Head of caudate nucleus (tissue), 42 donors: ENCODE results near the gene GSDME.
A peak's percentile ranks its signal among the peaks of the same experiment; 100 is the strongest.

Experiments used
- DNase-seq, 42 donors: peaks; one replicate each; pipeline versions ENCODE4 v3.0.0 to v3.0.0-alpha.2; 2020 to 2021; ENCODE audit warnings: mixed read lengths in 7 of 42
- intact Hi-C: fragments of 100-400 bp; cut with DNase I; formaldehyde crosslinking; loops from one replicate; pipeline ENCODE4 v1.15.0; 2022

Gene GSDME

DNA sequence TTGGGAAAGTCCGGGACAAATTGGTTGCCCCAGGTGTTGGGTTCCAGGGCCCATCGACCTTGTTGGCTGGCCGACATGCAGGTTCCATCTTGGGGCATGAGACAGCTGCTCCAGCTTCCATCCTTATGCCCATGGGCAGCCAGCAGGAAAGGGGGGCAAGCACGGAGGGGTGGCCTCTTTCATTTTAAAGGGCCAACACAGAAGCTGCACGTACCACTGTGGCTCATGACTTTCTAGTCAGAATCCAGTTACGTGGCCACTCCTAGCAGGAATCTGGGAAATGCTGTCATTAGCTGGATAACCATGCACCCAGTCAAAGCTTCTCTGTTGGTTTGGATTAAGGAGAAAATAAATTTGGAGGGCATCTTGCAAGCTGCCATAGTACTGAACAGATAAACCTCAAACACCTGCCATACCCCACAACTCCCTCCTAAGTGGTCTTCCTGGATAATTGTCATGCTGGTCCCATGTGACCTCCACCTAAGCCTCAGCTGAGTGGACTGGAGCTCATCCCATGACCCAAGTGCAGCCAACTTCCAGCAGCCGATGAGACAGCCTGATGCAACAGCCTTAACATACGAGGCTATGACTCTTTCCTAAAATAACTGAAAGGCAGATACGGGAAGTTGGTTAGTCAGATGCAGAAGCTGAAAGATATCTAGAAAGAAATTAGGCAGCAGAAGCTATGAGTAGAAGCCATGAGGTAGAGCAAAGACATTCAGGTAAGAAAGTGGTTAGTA, 21.4 kb upstream of the GSDME start:
- peak in 22 of 42 donors; percentile 15 to 67 (median 38) for DNase-seq
- intact Hi-C loops = no loop called here

DNA sequence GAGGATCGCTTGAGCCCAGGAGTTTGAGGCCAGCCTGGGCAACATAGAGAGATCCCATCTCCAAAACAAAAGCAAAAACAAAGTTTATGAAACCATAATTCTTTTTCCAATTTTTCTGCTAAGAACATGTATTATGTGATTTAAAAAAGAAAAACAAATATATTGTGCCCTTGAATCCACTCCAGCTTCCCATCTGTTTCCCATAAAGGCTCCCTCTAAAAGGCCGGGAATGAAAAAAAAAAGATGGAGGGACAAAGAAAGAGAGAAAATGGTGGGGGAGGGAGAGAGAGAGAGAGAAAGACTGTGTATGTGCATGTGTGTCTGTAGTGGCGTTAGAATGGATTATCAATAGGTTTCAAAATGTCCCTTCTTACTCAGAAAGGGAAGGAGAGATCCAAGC, 20.5 kb upstream of the GSDME start:
- no peak for DNase-seq
- intact Hi-C loops = no loop called here

DNA sequence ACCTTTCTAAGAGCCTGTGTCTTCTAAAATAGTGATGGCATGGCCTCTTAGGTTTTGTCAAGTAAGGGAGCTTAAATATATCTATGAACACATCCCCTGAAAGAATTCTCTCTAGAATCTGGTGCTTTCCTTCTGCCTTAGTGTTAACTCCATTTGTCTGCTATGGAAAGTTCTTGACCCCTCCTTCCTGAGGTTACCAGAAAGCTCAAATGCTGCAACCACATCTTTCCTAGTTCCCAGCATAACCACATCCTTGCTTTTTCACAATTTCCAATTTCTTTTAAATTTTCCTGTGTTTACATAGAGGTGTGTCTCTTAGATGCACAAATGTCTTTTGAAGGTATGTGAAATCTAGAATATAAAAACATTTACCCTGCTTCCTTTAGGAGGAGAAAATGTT, 16.4 kb upstream of the GSDME start:
- intact Hi-C loops = no loop called here

DNA sequence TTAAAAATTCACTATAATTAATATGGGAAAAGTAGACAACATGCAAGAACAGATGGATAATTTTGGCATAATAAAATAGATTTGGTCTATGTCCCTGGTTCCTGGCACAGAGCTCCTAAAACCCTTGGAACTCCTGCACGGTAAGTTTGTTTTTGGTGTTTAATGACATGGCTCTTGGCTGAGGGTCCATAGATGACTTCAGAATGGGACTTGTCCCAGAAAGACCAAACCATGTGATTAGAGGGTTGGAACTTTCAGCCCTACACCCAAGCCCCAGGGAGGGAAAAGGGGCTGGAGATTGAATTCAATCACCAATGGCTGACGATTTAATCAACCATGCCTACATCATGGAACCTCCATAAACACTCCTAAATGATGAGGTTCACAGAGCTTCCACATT, 12.6 kb upstream of the GSDME start:
- intact Hi-C loops = no loop called here
- DNase-seq = no peak

More for the DNA sequence above, 16.4 kb upstream of the GSDME start:
- DNase-seq = no peak

GRCh38 chr7:24769014-24769830, 12.0 kb upstream of the GSDME start:
- intact Hi-C loops = no loop called here
- DNase-seq = no peak

GRCh38 chr7:24767878-24768569, 10.8 kb upstream of the GSDME start:
- intact Hi-C loops = no loop called here
- DNase-seq = no peak

- intact Hi-C loops = no loop called here
- DNase-seq = no peak
These were observed 7.9 kb upstream of the GSDME start for GRCh38 chr7:24764972-24765744.

DNA sequence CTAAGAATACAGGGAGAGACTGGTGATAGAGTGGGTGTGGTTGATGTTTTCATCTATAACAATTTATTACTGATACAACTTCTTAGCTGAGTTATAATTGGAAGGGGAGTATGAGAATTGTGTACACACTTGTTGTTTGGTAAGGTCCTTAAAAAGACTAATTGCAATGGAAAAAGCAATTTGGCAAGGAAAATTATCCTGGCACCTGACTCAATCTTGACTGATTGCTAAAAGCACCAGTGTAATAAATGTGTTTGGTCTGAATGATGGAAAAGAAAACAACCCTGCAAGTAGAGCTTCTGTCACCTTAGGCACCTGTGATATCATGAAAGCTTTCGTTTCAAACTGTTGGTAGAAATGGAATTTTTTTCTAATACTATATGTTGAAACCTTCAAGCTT, 6.7 kb upstream of the GSDME start:
- DNase-seq = no peak
- intact Hi-C loops = no loop called here

DNA sequence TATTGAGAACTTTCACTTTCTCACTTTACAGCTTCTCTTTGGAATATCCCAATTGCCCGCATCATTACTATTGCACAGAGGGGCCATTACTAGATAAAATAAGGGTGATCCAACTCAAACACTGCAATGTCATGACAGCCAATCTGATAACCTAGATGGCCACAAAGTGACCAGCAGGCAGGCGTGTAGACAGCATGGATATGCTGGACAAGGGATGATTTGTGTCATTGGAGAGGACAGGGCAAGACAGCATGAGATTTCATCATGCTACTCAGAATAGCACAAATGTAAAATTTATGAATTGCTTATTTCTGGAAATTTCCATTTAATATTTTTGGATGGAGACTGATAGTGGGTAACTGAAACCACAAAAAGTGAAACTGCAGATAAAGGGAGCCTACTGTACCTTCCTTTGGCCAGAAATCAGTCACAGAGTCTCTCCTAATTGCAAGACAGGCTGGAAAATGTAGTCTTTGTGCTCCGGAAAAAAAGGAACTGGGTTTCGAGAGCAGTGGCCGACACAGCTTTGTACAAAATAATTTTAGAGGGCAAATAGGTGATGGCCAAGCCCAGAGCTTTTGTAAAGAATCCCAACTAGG, 6.1 kb upstream of the GSDME start:
- DNase-seq = no peak
- intact Hi-C loops = no loop called here

DNA sequence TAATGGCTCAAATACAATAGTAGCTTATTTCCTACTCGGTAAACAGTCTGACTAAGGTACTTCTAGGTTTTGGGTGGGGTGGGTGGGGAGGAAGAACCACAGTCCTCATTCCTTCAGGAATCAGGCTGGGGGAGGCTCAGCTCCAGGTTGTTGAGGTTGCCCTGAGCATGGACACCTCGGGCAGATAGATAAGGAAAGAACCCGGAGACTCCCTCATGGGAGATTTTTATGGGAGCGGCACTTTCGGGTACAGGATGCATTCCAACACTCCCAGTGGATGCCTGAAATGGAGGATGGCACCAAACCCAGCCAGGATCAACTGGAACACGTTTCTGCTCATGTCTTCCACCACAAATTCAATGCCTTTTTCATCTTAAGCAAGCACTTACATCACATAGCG, 5.5 kb upstream of the GSDME start:
- intact Hi-C loops = no loop called here
- DNase-seq = no peak

GRCh38 chr7:24760968-24761367, 3.7 kb upstream of the GSDME start:
- intact Hi-C loops = no loop called here
- no peak for DNase-seq

GRCh38 chr7:24756545-24757352, 515 bp downstream of the GSDME start:
- intact Hi-C loops = no loop called here
- peak in 39 of 42 donors; percentile 13 to 85 (median 58) for DNase-seq

DNA sequence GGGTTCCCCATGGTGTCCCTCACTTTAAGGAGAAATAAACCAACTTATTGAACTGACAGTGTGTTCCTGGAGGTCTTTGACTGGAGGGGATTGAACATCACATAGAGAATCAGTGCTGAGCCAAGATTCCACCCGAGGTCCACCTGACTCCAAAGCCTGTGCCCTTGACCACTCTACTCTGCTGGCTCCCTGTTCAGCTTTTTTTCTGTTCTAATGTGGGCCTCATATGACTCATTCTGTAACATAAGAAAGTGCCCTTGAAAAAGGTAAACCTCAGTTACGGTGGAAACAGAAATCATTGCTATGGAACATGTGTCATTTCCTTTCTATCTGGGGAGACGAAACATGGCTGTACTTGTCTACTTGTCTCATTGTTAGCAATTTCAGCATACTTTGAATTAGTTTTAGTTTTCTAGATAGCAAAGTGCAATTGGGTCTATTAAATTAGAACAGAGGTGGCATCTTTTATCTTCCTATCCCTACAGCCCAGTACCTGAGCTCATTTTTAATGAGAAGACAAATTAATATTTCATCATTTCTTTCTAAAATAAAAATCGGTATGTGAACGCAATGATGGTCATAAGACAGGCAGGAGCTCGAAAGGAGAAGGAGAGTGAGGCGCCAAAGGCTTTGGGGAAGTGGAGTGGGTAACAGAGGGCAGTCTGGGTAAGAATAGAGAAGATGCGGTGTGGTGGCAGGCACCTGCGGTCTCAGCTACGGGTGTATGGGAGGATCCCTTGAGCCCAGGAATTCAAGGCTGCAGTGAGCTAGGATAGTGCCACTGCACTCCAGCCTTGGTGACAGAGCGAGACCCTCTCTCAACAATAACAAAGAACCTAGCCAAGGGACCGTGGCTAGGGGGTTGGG, 1.5 kb downstream of the GSDME start:
- intact Hi-C loops = no loop called here
- peak in 20 of 42 donors; percentile 18 to 60 (median 32) for DNase-seq

GRCh38 chr7:24754906-24755506, 2.3 kb downstream of the GSDME start:
- intact Hi-C loops = no loop called here
- no peak for DNase-seq

DNA sequence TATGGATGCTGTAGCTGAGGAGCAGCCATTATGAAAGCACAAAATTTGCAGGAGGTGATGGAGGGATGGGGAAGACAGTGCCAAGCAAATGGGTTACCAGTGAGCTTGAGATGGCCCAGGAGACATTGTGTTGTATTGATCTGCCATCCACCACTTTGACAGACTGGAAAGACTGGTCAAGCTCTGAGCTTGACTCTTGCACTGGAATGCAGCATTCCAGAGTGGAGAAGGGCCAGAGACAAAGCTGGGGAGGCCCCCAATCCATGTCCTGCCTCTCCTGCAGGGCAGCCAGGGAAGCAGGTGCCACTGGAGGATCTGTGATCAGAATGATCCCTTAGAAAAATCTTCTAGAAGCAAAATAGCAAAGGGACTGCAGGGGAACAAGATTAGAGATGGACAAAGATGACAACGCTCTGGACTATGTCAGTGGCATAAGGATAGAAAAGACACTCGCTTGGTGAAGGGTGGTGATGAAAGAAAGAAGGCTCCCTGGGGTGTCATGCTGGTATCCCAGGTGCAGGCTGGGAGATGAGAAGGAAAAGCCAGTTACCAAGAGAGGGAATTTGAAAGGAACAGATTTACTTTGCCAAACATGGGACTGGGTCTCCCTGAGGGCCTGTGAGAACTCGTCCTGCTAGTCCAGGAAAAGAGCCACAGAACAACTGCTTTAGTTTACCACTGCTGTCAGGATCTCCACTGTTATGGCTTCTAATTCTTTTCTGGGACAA, 5.0 kb downstream of the GSDME start:
- intact Hi-C loops = no loop called here
- DNase-seq = no peak

DNA sequence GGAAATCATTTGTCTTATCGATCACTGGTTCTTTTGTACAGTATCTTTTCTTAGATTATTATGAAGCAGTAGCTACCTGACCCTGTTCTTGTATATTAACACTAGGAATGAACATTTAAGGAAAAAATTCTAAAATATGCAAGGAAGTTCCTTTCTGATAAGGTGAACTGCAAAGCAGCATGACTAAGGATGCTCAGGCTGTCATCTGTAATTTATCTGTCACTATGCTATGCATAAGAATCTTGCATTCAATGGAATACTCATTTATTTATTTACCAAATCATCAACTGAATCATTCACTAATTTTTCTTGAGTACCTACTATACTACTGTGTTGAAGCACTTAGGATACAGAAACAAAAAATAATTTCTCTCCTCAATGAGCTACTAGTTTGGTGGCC, 5.8 kb downstream of the GSDME start:
- intact Hi-C loops = no loop called here
- DNase-seq = no peak
